Measurements from ENCODE around the gene WDR53.
"Not testable (repeated sequence)": the region's sequence is repeated elsewhere in the genome, so short reads cannot be mapped to it uniquely, and the experiment has no call there.

The WDR53 gene

GRCh38 chr3:196518966-196519717 is 49.2 kb downstream of the WDR53 start:
- no peaks in the 10 kb centered on the region for H3K4me1 Mint-ChIP-seq (ENCODE audit: low read depth)
- no peak overlapping the region for H3K27ac Mint-ChIP-seq
- H3K36me3 Mint-ChIP-seq (ENCODE audit: low read depth): no peaks in the 10 kb centered on the region
- H3K9me3 Mint-ChIP-seq: peaks cover 46% of the 10 kb centered on the region
- intact Hi-C loops (cut with micrococcal nuclease): loop anchor here (2.0 kb wide), 2 partner anchors 32 to 266 kb away; no protein-coding TSS in a partner anchor
- H3K27me3 Mint-ChIP-seq: no peaks in the 10 kb centered on the region
- H3K4me3 Mint-ChIP-seq: no peak overlapping the region

DNA sequence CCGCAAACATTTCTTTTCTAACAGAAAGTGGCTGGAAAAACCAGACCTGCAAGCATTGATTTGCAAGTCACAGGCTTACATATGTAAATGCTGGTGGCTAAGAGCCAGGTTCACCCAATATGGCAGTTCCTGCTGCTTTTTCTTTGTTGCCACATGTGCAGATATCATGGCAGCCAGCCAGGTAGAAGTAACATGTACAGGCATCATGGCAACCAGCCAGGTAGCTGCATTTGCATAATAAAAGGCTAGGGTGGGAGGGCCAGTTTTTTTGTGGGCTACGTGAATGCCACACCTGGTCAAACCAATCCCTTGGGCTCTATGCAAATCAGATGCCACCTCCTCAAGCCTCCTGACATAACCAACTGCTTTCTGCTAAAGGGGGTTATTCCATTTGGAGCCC is 50.4 kb downstream of the WDR53 start:
- peaks cover 46% of the 10 kb centered on the region for H3K9me3 Mint-ChIP-seq
- H3K36me3 Mint-ChIP-seq (ENCODE audit: low read depth): no peaks in the 10 kb centered on the region
- H3K4me1 Mint-ChIP-seq (ENCODE audit: low read depth): no peaks in the 10 kb centered on the region
- no peak overlapping the region for H3K27ac Mint-ChIP-seq
- no peak overlapping the region for H3K4me3 Mint-ChIP-seq
- intact Hi-C loops (cut with micrococcal nuclease): loop anchor here (2.0 kb wide), 2 partner anchors 31 to 265 kb away; no protein-coding TSS in a partner anchor
- no peaks in the 10 kb centered on the region for H3K27me3 Mint-ChIP-seq

DNA sequence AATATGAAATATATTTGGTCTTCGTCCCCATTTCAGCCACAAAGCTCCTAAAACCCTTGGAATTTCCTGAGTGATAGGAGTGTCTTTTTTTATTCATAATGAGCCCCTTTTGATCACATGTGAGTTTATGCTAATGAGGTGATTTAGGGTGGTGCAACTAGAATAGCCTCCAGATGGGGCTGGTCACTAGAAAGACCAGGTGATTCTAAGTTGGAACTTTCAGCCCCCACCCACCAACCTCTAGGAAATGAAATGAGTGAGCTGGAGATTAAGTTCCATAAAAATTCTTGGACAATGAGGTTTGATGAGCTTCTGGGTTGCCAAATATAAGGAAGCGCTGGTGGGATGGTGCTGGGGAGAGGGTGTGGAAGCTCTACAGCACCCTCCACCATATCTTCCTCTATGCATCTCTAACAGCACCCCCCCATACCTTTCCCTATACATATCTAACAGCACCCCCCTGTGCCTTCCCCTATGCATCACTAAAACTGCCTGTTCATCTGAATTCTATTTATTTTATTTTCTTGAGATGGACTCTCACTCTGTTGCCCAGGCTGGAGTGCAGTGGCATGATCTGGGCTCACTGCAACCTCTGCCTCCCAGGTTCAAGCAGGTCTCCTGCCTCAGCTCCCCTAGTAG is 51.1 kb downstream of the WDR53 start:
- peaks cover 45% of the 10 kb centered on the region for H3K9me3 Mint-ChIP-seq
- no peak overlapping the region for H3K4me3 Mint-ChIP-seq
- no peaks in the 10 kb centered on the region for H3K27me3 Mint-ChIP-seq
- intact Hi-C loops (cut with micrococcal nuclease): no loop called here
- no peaks in the 10 kb centered on the region for H3K4me1 Mint-ChIP-seq (ENCODE audit: low read depth)
- no peaks in the 10 kb centered on the region for H3K36me3 Mint-ChIP-seq (ENCODE audit: low read depth)
- H3K27ac Mint-ChIP-seq: no peak overlapping the region

GRCh38 chr3:196514913-196515621 is 53.3 kb downstream of the WDR53 start, which contains the start of gene SMCO1:
Gene SMCO1 (minus strand): TSS chr3:196515346. CDS start chr3:196515209, 137 bp downstream.
- H3K4me1 Mint-ChIP-seq (ENCODE audit: low read depth): no peaks in the 10 kb centered on the region
- no peak within 1 kb of the TSS for H3K4me3 Mint-ChIP-seq
- intact Hi-C loops (cut with micrococcal nuclease): no loop called here
- H3K27ac Mint-ChIP-seq: no peak within 1 kb of the TSS
- no peaks in the 10 kb centered on the region for H3K27me3 Mint-ChIP-seq
- H3K36me3 Mint-ChIP-seq (ENCODE audit: low read depth): no peaks in the 10 kb centered on the region
- H3K9me3 Mint-ChIP-seq: peaks cover 23% of the 10 kb centered on the region

DNA sequence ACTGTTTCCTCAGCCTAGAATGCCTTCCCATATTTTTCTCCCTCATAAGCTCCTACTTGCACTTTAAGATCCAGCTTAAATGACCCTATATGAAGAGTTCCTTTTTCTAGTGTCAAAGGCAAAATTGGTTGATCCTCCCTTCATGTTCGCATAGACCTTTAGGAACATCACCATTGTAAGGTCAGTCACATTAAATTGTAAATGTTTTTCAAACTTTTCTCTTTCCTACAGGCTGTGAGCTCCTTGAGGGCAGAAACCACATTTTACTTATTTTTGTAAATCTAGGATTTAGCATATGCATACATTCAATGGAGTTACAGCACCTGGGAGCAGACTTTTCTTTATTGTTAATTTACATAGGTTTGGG is 54.0 kb downstream of the WDR53 start:
- Mint-ChIP-seq H3K4me1 (ENCODE audit: low read depth) (no peaks in the 10 kb centered on the region), H3K27ac (no peak overlapping the region), H3K27me3 (no peaks in the 10 kb centered on the region), H3K9me3 (peaks cover 16% of the 10 kb centered on the region), H3K36me3 (ENCODE audit: low read depth) (no peaks in the 10 kb centered on the region), H3K4me3 (no peak overlapping the region)
- intact Hi-C loops (cut with micrococcal nuclease): no loop called here

- Mint-ChIP-seq H3K9me3 (peaks cover 11% of the 10 kb centered on the region), H3K4me1 (ENCODE audit: low read depth) (no peaks in the 10 kb centered on the region), H3K27ac (no peak overlapping the region), H3K36me3 (ENCODE audit: low read depth) (no peaks in the 10 kb centered on the region), H3K4me3 (no peak overlapping the region), H3K27me3 (no peaks in the 10 kb centered on the region)
- intact Hi-C loops (cut with micrococcal nuclease): no loop called here
Observed at GRCh38 chr3:196513697-196514349, 54.5 kb downstream of the WDR53 start.

DNA sequence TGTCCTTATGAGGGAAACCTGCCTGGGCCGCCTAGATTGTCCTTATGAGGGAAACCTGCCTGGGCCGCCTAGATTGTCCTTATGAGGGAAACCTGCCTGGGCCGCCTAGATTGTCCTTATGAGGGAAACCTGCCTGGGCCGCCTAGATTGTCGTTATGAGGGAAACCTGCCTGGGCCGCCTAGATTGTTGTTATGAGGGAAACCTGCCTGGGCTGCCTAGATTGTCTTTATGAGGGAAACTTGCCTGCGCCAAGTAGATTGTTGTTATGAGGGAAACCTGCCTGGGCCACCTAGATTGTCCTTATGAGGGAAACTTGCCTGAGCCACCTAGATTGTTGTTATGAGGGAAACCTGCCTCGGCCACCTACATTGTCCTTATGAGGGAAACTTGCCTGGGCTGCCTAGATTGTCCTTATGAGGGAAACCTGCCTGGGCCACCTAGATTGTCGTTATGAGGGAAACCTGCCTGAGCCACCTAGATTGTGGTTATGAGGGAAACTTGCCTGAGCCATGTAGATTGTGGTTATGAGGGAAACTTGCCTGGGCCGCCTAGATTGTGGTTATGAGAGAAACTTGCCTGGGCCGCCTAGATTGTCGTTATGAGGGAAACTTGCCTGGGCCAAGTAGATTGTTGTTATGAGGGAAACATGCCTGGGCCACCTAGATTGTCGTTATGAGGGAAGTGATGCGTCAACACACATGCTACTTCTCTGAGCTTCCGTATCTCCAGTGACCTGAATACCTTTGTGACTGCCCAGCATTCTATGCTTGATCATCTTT is 56.5 kb downstream of the WDR53 start:
- intact Hi-C loops (cut with micrococcal nuclease); H3K9me3 Mint-ChIP-seq; H3K36me3 Mint-ChIP-seq (ENCODE audit: low read depth); H3K4me3 Mint-ChIP-seq; H3K27me3 Mint-ChIP-seq; H3K4me1 Mint-ChIP-seq (ENCODE audit: low read depth); H3K27ac Mint-ChIP-seq: not testable (repeated sequence)

DNA sequence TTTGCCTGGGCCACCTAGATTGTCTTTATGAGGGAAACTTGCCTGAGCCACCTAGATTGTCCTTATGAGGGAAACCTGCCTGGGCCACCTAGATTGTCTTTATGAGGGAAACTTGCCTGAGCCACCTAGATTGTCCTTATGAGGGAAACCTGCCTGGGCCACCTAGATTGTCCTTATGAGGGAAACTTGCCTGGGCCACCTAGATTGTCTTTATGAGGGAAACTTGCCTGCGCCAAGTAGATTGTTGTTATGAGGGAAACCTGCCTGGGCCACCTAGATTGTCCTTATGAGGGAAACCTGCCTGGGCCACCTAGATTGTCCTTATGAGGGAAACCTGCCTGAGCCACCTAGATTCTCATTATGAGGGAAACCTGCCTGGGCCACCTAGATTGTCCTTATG is 57.2 kb downstream of the WDR53 start:
- H3K27me3 Mint-ChIP-seq; intact Hi-C loops (cut with micrococcal nuclease); H3K27ac Mint-ChIP-seq; H3K36me3 Mint-ChIP-seq (ENCODE audit: low read depth); H3K4me3 Mint-ChIP-seq; H3K4me1 Mint-ChIP-seq (ENCODE audit: low read depth): not testable (repeated sequence)
- H3K9me3 Mint-ChIP-seq: peaks cover 10% of the 10 kb centered on the region

DNA sequence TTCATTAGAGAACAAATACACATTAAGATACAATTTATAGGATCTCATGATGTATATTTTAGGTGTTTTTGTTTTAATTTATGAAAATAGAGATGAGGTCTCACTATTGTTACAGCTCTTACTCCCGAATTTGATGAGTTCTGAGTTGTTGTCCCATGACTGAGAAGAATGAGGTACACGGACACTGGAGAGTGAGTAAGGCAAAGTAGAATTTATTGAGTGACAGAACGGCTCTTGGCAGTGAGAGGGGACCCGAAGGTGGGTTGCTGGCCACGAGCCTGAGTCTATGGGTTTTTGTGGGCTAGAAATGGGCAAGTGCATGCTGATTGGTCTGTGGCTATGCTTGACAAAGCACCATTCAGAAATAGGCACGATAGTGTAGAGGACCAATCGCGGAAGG is 61.7 kb downstream of the WDR53 start:
- Mint-ChIP-seq H3K27me3 (no peaks in the 10 kb centered on the region), H3K27ac (no peak overlapping the region), H3K9me3 (peaks cover 10% of the 10 kb centered on the region), H3K36me3 (ENCODE audit: low read depth) (peaks cover 17% of the 10 kb centered on the region), H3K4me1 (ENCODE audit: low read depth) (peaks cover 13% of the 10 kb centered on the region), H3K4me3 (no peak overlapping the region)
- intact Hi-C loops (cut with micrococcal nuclease): no loop called here

DNA sequence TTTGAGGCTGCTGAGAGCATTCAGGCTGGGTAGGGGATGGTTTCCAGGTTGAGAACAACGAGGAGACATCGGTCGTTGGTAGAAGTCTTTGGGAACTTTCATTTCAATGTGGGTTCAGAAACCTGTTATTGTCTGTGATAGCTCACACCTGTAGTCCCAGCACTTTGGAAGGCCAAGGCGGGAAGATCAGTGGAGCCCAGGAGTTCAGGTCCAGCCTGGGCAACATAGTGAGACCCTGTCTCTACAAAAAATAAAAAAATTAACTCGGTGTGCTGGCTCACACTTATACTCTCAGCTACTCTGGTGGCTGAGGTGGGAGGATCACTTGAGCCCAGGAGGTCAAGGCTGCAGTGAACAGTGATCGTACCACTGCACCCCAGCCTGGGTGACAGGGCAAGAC is 63.8 kb downstream of the WDR53 start:
- intact Hi-C loops (cut with micrococcal nuclease): no loop called here
- peaks cover 28% of the 10 kb centered on the region for H3K36me3 Mint-ChIP-seq (ENCODE audit: low read depth)
- H3K4me1 Mint-ChIP-seq (ENCODE audit: low read depth): peaks cover 32% of the 10 kb centered on the region
- H3K9me3 Mint-ChIP-seq: peaks cover 10% of the 10 kb centered on the region
- peak overlapping the region; percentile 93 for H3K27ac Mint-ChIP-seq
- no peak overlapping the region for H3K4me3 Mint-ChIP-seq
- no peaks in the 10 kb centered on the region for H3K27me3 Mint-ChIP-seq

Data from dendritic cell treated with granulocyte-macrophage colony-stimulating factor and Interleukin-4, amounts not matched to agents 40 ng/mL and 50 ng/mL, for 4 days (primary cell).